Measurements from ENCODE around the gene IGSF22. TPM values are rescaled to one million over a fixed set of nuclear protein-coding genes. Genes with fewer than 3 reads are reported as not detected.

IGSF22 gene
- total RNA-seq, 2 experiments from 2014 or later, result 4.0 to 5.0 TPM

- Histone ChIP-seq H3K4me1 (ENCODE audit: insufficient read depth, low read length) (peaks cover 26% of the 10 kb centered on the region), H3K9me3 (ENCODE audit: control insufficient read depth in 1 of 2, insufficient read depth in 1 of 2, low read length in 2 of 2) (no peaks in the 10 kb centered on the region), H3K4me3 (ENCODE audit: low read length) (peak within 1 kb of the TSS; percentile 60), H3K27me3 (ENCODE audit: control insufficient read depth in 1 of 2, insufficient read depth in 2 of 2, low read length in 2 of 2) (no peaks in the 10 kb centered on the region), H3K27ac (ENCODE audit: low read depth in 1 of 2, low read length in 2 of 2) (peak within 1 kb of the TSS; percentile 47 to 54), H3K36me3 (ENCODE audit: insufficient read depth, low read length) (no peaks in the 10 kb centered on the region)
- no peaks in the 10 kb centered on the region for H3K27me3 Mint-ChIP-seq
- H3K9me3 Mint-ChIP-seq, result no peaks in the 10 kb centered on the region
- ATAC-seq (ENCODE audit: poor library complexity) (peak; percentile 92), DNase-seq (peak; percentile 78 to 96 (median 88))
- H3K36me3 Mint-ChIP-seq (ENCODE audit: low read depth), result peaks cover 6% of the 10 kb centered on the region
- no peak for TF ChIP-seq CTCF (IDR thresholded peaks at IDR 0.05)
- peak within 1 kb of the TSS; percentile 89 for H3K4me3 Mint-ChIP-seq
- intact Hi-C loops (cut with DNase I, micrococcal nuclease), result loop anchor here (2.0 to 5.0 kb wide), 3 partner anchors 64 to 419 kb away; partner anchors contain the start of genes GTF2H1 (in 1 of the 2), HPS5 (in 1 of the 2), SPTY2D1 (in 1 of the 2) and ZDHHC13 (in 1 of the 2)
- POLR2A ChIA-PET, result interaction anchor here (0.6 to 1.9 kb wide), 8 partner anchors 9 to 1730 kb away, joined by 3 to 18 read pairs (median 8); partner anchors contain the start of genes SPTY2D1 and TSG101
- CTCF ChIA-PET, result interaction anchor here (1.3 to 1.6 kb wide), 3 partner anchors 23 to 159 kb away, joined by 3 to 6 read pairs (median 4); no protein-coding TSS in a partner anchor
- peak within 1 kb of the TSS; percentile 70 for H3K27ac Mint-ChIP-seq
- H3K4me1 Mint-ChIP-seq (ENCODE audit: low read depth), result peaks cover 14% of the 10 kb centered on the region
Observed at GRCh38 chr11:18698341-18699268, 27.4 kb downstream of the IGSF22 start, which contains the start of gene TMEM86A. TSS of gene TMEM86A (plus strand) at chr11:18698779. CDS start at chr11:18698887, 108 bp downstream.

GRCh38 chr11:18697576-18697975 is 28.4 kb downstream of the IGSF22 start:
- H3K36me3 Mint-ChIP-seq (ENCODE audit: low read depth), result peaks cover 6% of the 10 kb centered on the region
- peaks cover 14% of the 10 kb centered on the region for H3K4me1 Mint-ChIP-seq (ENCODE audit: low read depth)
- H3K9me3 ChIP-seq (ENCODE audit: control insufficient read depth in 1 of 2, insufficient read depth in 1 of 2, low read length in 2 of 2), result no peaks in the 10 kb centered on the region
- no peak overlapping the region for H3K27ac ChIP-seq (ENCODE audit: low read depth in 1 of 2, low read length in 2 of 2)
- DNase-seq (peak in 2 of 14 experiments; percentile 37 to 53), ATAC-seq (ENCODE audit: poor library complexity) (no peak)
- intact Hi-C loops (cut with DNase I, micrococcal nuclease), result loop anchor here in 1 of 2 experiments (5.0 kb wide), 2 partner anchors 375 to 420 kb away; partner anchors contain the start of genes GTF2H1, HPS5 and ZDHHC13
- H3K4me1 ChIP-seq (ENCODE audit: insufficient read depth, low read length), result peaks cover 26% of the 10 kb centered on the region
- H3K27ac Mint-ChIP-seq, result peak overlapping the region; percentile 67
- POLR2A ChIA-PET, result interaction anchor here (1.2 to 1.9 kb wide), 3 partner anchors 10 to 171 kb away, joined by 4 to 15 read pairs (median 8); partner anchors contain the start of gene TSG101
- no peaks in the 10 kb centered on the region for H3K27me3 ChIP-seq (ENCODE audit: control insufficient read depth in 1 of 2, insufficient read depth in 2 of 2, low read length in 2 of 2)
- H3K4me3 Mint-ChIP-seq, result peak overlapping the region; percentile 89
- H3K36me3 ChIP-seq (ENCODE audit: insufficient read depth, low read length), result no peaks in the 10 kb centered on the region
- H3K27me3 Mint-ChIP-seq, result no peaks in the 10 kb centered on the region
- CTCF ChIA-PET, result interaction anchor here (0.6 to 1.6 kb wide), 4 partner anchors 24 to 160 kb away, joined by 3 to 6 read pairs (median 4); no protein-coding TSS in a partner anchor
- no peaks in the 10 kb centered on the region for H3K9me3 Mint-ChIP-seq
- no peak for TF ChIP-seq CTCF (IDR thresholded peaks at IDR 0.05)
- no peak overlapping the region for H3K4me3 ChIP-seq (ENCODE audit: low read length)

- H3K9me3 Mint-ChIP-seq, result no peaks in the 10 kb centered on the region
- H3K36me3 ChIP-seq (ENCODE audit: insufficient read depth, low read length), result no peaks in the 10 kb centered on the region
- H3K9me3 ChIP-seq (ENCODE audit: control insufficient read depth in 1 of 2, insufficient read depth in 1 of 2, low read length in 2 of 2), result no peaks in the 10 kb centered on the region
- POLR2A ChIA-PET, result no interaction called here
- peak overlapping the region; percentile 36 for H3K27ac Mint-ChIP-seq
- no peak for TF ChIP-seq CTCF (IDR thresholded peaks at IDR 0.05)
- CTCF ChIA-PET, result interaction anchor here (1.6 to 2.3 kb wide), 2 partner anchors 25 to 31 kb away, joined by 6 read pairs; no protein-coding TSS in a partner anchor
- ATAC-seq (ENCODE audit: poor library complexity), result no peak
- H3K4me3 Mint-ChIP-seq, result peak overlapping the region; percentile 58
- H3K4me3 ChIP-seq (ENCODE audit: low read length), result no peak overlapping the region
- no peaks in the 10 kb centered on the region for H3K27me3 ChIP-seq (ENCODE audit: control insufficient read depth in 1 of 2, insufficient read depth in 2 of 2, low read length in 2 of 2)
- H3K36me3 Mint-ChIP-seq (ENCODE audit: low read depth), result peaks cover 6% of the 10 kb centered on the region
- peaks cover 26% of the 10 kb centered on the region for H3K4me1 ChIP-seq (ENCODE audit: insufficient read depth, low read length)
- no peak for DNase-seq
- intact Hi-C loops (cut with DNase I, micrococcal nuclease), result loop anchor here in 1 of 2 experiments (5.0 kb wide), 2 partner anchors 374 to 421 kb away; partner anchors contain the start of genes GTF2H1, HPS5 and ZDHHC13
- H3K4me1 Mint-ChIP-seq (ENCODE audit: low read depth), result peaks cover 14% of the 10 kb centered on the region
- H3K27me3 Mint-ChIP-seq, result no peaks in the 10 kb centered on the region
- no peak overlapping the region for H3K27ac ChIP-seq (ENCODE audit: low read depth in 1 of 2, low read length in 2 of 2)
Observed at GRCh38 chr11:18696638-18697225, 29.3 kb downstream of the IGSF22 start.
